ENCODE results near the gene SPPL2C. TPM values are rescaled to one million over a fixed set of nuclear protein-coding genes. Genes with fewer than 3 reads are reported as not detected.

The SPPL2C gene, protein sequence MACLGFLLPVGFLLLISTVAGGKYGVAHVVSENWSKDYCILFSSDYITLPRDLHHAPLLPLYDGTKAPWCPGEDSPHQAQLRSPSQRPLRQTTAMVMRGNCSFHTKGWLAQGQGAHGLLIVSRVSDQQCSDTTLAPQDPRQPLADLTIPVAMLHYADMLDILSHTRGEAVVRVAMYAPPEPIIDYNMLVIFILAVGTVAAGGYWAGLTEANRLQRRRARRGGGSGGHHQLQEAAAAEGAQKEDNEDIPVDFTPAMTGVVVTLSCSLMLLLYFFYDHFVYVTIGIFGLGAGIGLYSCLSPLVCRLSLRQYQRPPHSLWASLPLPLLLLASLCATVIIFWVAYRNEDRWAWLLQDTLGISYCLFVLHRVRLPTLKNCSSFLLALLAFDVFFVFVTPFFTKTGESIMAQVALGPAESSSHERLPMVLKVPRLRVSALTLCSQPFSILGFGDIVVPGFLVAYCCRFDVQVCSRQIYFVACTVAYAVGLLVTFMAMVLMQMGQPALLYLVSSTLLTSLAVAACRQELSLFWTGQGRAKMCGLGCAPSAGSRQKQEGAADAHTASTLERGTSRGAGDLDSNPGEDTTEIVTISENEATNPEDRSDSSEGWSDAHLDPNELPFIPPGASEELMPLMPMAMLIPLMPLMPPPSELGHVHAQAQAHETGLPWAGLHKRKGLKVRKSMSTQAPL
- polyA plus RNA-seq (ENCODE audit: insufficient read length in 4 of 4), result not detected

DNA sequence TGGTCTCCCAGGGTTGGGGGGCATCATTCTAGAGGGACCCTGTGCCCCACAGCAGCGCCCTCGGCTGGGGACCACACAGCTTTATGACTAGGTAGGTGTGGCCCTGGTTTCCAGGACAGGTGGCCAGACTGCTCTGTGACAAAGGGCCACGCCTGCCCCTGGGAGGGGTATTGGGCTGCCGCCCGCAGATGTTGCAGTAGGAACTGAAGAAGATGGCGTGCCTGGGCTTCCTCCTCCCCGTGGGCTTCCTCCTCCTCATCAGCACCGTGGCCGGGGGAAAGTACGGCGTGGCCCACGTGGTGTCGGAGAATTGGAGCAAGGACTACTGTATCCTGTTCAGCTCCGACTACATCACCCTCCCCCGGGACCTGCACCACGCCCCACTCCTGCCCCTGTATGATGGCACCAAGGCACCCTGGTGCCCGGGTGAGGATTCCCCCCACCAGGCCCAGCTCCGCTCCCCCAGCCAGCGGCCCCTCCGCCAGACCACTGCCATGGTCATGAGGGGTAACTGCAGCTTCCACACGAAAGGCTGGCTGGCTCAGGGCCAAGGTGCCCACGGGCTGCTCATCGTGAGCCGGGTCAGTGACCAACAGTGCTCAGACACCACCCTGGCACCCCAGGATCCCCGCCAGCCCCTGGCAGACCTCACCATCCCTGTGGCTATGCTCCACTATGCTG is at the start of gene SPPL2C:
TSS of gene SPPL2C (plus strand) at position 187 of the 681 bp plus-strand sequence. CDS start at position 213, 26 bp downstream.
- no peak for DNase-seq (ENCODE audit: low read depth in 4 of 4, low spot score in 2 of 4)

GRCh38 chr17:45800816-45801215 is 43.9 kb upstream of the SPPL2C start:
- no peak for DNase-seq (ENCODE audit: low read depth in 4 of 4, low spot score in 2 of 4)

DNA sequence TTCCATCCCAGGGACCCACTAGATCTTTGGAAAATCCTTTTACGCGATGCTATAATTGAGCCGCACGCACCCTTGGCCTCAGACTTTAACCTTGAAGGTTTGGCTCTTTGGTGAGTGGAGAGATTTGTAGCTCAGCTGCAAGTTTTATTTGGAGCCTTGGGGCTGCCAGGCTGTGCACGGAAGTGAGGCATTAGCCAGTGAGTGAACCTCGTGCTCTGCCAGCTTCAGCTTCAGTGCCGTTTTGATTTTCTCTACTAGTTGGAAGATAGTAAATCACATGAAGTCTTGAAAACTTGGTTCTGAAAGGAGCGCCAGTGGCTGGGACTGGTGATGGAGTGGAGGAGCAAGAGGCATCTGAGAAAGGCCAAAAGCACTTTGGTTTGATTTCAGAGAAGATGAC is 43.3 kb upstream of the SPPL2C start:
- no peak for DNase-seq (ENCODE audit: low read depth in 4 of 4, low spot score in 2 of 4)

DNA sequence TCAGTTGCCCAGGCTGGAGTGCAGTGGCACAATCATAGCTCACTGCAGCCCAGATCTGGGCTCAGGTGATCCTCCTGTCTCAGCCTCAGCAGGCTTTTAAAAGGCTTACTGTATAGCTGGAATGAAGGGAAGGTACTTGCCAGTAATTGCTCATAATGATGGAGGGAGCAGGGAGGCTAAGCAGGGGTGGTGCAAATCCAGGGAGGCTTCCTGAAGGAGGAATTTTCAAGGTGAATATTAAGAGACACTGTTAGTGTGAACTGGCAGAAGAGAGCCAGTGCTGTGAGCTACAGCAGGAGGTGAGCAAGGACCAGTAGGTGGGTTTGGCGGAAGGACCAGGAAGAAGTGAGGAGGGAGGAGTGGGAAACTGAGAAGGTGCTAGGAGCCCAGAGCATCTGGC is 35.8 kb upstream of the SPPL2C start:
- DNase-seq (ENCODE audit: low read depth in 4 of 4, low spot score in 2 of 4), result no peak

DNA sequence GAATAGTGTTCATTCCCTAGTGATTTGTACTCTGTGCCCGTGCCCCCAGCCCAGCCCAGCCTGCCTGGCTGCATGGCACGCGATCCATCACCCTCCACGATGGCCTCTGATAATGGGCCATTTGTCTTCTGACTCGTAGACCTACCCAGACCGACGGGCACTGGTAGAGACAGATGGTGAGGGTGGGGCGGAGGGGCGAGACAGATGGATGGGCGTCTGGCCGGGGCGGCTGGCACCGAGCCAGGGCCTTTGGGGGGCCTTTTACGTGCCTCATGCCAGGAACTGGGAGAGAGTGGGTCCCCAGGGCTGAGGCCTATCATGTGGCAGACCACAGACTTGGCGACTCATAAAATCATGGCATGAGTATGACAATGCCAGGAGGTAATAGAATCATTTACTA is 35.2 kb upstream of the SPPL2C start:
- no peak for DNase-seq (ENCODE audit: low read depth in 4 of 4, low spot score in 2 of 4)

DNA sequence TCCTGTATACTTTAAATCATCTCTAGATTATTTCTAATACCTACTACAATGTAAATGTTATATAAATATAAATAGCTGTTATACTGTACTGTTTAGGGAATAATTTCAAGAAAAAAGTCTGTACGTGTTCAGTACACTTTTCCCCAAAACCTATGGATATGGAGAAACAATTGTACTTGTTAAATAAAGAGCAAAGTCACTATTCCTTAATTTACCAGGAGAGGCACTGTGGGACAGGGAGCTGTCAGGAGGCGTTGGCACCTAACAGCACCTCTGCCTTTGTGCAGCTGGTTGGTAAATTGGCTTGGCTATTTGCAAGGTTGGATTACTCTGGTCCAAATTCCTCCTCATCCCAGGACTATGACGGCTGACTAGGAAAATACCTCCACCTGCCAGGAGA is 32.6 kb upstream of the SPPL2C start:
- no peak for DNase-seq (ENCODE audit: low read depth in 4 of 4, low spot score in 2 of 4)

GRCh38 chr17:45813048-45813725 is 31.5 kb upstream of the SPPL2C start:
- peak in 1 of 4 donors; percentile 20 for DNase-seq (ENCODE audit: low read depth in 4 of 4, low spot score in 2 of 4)

GRCh38 chr17:45814622-45815606 is 29.8 kb upstream of the SPPL2C start:
- DNase-seq (ENCODE audit: low read depth in 4 of 4, low spot score in 2 of 4), result no peak

GRCh38 chr17:45815752-45816151 is 28.9 kb upstream of the SPPL2C start:
- no peak for DNase-seq (ENCODE audit: low read depth in 4 of 4, low spot score in 2 of 4)

GRCh38 chr17:45818041-45818440 is 26.6 kb upstream of the SPPL2C start:
- no peak for DNase-seq (ENCODE audit: low read depth in 4 of 4, low spot score in 2 of 4)

DNA sequence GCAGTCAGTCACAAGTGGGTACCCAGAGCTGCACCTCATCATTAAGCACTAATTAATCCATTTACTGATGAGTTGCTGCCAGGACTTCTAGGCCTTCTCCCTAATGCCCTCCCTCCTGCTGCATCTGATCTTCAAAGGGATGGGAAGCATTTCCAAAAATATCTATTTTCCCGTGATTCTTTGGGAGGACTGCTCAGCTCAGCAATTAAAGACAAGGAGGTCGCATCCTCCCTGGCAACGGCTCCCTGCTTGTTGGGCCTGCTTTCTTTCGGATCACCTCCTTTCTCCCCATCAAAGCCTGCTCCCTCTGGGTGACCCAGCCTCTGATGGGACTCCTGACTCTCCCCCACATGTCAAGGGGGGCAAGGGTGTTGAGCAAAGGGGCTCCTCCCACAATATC is 26.0 kb upstream of the SPPL2C start:
- no peak for DNase-seq (ENCODE audit: low read depth in 4 of 4, low spot score in 2 of 4)

DNA sequence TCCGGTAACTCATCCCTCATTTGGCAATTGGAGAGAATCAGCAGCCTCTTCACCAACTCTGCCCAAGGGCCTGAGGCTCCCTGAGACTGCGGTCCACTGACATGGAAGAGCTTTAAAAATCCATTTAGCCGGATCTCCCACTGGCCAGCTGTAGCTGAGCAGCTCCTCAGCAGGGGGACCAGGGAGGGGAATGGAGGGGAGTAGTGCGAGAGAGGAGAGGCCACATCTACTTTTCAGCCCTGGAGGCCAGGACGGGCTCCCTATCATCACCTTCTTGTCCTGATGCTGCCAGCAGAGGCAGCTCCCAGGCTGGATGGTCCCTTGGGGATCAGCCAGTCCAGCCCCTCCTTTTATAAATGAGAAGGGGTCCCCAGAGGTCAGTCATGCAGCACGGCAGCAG is 25.0 kb upstream of the SPPL2C start:
- no peak for DNase-seq (ENCODE audit: low read depth in 4 of 4, low spot score in 2 of 4)

DNA sequence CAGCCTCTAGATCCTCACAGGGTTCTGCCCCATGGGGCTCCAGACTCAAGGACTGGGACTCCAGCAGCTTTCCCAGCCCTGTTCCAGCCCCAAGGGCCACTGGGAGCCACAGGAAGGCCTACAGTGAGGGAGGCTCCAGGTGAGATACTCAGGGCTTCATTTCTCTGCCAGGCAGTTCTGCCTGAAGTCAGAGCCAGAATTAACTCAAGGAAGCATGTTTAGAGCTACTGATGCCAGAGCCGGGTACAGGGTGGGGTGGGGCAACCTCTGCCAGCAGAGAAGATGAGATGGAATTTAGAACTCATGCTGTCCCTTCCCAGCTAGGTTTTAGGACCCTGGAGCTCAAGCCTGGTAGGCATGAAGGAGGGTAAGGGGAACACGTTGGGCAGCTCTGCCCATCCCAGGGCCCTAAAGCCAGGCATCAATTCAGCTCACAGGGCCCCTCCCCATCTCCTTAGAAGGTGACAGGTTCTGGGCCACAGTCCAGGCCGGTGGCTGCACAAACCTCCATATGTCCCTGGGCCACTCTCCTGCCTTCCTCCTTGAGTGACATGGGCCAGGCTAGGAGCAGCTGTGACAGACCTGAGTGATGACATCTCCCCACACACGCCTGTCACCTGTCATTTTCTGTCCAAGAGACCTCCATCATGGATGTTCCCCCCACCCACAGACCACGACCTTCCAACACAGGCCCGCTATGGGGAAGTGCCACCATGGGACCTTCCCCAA is 24.5 kb upstream of the SPPL2C start:
- no peak for DNase-seq (ENCODE audit: low read depth in 4 of 4, low spot score in 2 of 4)

DNA sequence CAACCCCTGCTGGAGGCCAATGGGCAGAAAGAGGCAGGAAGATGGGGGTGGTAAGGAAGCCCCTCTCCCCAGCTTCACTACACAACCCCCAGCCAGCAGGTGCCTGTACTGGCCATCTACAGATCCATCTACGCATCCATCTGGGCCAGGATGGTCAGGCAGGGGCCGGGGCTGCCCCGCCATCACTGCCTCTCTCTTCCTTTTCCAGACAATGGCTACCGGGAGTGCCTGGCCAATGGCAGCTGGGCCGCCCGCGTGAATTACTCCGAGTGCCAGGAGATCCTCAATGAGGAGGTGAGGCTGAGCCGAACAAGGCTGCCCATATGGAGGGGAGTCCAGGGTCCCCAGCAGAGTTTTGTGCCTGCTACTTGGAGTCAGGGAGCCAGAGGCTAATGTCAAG is 23.5 kb upstream of the SPPL2C start:
- DNase-seq (ENCODE audit: low read depth in 4 of 4, low spot score in 2 of 4), result no peak

DNA sequence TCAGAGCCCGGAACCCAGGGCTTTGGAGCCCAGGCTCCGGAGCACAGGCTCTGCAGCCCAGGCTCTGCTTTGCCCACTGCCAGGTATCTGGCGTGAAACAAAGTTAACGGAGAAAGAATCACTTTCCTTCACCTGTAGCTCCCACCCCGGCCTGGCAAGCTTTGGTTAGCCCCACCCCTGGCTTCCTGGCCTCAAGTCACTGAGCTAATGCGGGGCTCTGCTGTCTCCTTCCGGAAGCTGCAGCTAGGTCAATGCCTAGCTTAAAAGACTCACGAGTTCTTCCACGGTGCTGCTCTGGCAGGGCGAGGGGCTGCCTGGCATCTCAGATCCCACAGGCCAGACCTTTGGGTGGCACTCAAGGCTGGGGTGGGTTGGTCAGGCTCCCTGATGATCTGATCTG is 21.1 kb upstream of the SPPL2C start:
- no peak for DNase-seq (ENCODE audit: low read depth in 4 of 4, low spot score in 2 of 4)

- DNase-seq (ENCODE audit: low read depth in 4 of 4, low spot score in 2 of 4), result no peak
Measured at GRCh38 chr17:45824475-45824874, 20.2 kb upstream of the SPPL2C start.

DNA sequence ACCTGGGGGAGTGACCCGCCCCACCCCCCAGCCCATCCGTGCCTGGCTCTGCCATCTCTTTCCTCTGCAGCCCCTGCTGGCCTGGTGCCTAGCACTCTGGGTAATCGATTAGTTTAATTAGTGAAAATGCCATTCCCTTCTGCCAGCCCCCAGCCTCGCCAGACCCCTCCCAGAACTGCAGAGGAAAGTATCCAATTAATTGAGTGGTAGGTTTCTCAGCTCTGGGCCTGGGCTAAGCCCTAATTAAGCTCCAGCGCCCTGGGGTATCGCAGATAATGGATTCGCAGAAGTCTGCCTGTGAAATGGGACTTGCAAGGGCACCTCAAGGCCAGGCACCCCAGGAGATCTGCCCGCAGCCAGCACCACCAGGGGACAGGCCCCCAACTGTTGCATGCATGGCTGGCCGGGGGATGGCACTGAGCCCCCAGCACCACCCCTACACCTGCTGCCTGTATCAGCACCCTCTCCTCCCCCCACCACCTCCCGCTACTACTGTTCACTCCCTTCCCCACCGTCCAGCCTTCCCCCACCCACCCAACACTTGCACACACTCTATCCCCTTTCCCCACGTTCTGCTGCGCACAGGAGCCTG is 19.7 kb upstream of the SPPL2C start:
- no peak for DNase-seq (ENCODE audit: low read depth in 4 of 4, low spot score in 2 of 4)

DNA sequence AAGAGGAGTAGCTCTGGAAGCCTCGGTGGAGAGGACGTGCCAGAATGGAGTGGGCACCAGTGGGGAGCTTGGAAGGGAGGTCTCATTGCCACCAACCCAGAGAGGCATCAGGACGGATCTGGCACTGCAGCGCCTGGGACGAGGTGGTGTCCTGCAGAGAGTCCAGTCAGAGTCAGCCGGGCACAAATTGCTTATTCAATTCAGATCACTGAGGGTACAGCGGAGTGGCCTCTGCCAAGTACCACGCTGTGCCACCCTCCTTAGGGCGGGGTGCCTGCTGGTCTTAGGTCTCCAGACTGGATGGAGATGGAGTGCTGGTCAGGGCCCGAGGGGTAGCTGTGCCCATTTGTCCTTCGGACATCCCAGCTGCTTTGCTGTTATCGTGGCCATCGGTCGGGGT is 18.9 kb upstream of the SPPL2C start:
- DNase-seq (ENCODE audit: low read depth in 4 of 4, low spot score in 2 of 4), result no peak
